Measurements from ENCODE around the gene CEACAM19.
"Not testable (repeated sequence)": the region's sequence is repeated elsewhere in the genome, so short reads cannot be mapped to it uniquely, and the experiment has no call there.

Gene CEACAM19

DNA sequence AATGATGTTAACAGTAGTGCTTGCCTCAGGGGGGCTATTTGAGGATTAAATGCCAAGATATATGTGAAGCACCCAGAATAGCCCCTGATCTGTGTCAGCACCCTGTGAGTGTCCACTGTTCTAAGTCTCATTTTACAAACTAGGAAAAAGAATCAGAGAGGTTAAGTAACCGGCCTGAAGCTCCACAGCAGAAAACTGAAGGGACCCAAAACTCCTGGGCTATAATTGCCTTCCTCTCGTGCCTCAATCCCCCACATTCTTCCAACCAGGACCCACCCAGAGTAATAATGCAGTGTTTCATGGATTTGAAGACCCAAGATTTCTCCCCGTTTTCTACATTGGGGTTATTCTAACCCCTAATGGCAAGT lies 25.2 kb upstream of the CEACAM19 start:
- no peak for DNase-seq

DNA sequence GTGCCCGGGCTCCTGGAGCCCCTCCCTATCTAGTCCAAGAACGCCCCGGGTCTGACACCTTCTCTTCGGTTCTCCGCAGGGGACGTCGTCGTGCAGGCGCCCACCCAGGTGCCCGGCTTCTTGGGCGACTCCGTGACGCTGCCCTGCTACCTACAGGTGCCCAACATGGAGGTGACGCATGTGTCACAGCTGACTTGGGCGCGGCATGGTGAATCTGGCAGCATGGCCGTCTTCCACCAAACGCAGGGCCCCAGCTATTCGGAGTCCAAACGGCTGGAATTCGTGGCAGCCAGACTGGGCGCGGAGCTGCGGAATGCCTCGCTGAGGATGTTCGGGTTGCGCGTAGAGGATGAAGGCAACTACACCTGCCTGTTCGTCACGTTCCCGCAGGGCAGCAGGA lies 24.1 kb upstream of the CEACAM19 start:
- no peak for DNase-seq

DNA sequence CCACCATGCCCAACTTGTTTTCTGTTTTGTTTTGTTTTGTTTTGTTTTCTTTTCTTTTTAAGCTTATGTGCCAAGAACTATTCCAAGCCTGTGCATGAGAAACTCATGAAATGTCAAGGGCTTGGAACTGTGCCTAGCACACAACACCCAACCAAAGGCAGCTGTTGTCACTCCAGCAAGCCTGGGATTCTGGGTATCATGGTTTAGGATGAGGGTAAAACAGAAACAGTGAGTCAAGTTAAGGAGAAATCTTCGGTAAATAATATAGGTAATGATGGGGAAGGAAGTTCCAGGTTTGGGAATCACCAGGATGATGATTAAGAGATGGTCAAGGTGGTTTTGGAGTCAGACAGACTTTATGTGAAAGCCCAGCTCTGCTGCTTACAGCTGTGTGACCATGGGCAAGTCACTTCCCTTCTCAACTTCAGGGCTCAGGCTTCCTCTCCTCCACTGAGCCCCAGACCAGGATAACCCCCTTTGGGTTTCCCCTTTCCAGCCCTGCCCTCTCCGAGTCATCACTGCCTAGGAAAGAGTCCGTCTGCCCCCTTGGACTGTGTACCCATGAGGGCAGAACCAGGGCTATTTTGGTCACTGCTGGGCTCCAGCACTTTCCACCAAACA lies 22.5 kb upstream of the CEACAM19 start:
- no peak for DNase-seq

DNA sequence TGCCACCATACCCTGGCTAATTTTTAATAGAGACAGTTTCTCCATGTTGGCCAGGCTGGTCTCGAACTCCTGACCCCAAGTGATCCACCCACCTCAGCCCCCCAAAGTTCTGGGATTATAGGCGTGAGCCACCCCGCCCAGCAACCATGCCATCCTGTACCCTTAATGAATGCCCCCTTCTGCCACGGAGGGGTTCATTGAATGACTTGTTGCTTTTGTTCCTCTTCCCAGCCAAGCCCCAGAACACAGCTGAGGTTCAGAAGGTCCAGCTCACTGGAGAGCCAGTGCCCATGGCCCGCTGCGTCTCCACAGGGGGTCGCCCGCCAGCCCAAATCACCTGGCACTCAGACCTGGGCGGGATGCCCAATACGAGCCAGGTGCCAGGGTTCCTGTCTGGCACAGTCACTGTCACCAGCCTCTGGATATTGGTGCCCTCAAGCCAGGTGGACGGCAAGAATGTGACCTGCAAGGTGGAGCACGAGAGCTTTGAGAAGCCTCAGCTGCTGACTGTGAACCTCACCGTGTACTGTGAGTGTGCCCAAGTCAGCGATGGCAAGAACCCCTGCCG lies 21.6 kb upstream of the CEACAM19 start:
- no peak for DNase-seq

DNA sequence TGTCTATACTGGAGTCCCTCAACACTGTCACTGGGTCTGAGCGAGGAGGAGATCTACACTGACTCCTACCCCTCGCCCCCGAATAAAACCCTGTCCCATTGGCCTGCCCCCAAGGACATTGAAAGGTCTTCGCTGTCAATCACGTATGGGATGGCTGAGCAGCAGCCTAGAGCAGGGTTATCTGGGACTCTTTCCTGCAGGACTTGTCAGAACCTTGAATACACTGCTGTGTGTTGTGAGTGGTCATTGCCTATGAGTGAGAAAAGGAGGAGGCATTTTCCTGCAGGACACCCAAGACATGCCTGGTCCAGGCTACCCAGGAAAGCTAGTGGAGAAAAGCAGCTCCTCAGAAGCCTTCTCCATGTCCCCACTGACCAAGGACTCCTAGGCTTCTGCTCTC lies 17.9 kb upstream of the CEACAM19 start:
- no peak for DNase-seq

DNA sequence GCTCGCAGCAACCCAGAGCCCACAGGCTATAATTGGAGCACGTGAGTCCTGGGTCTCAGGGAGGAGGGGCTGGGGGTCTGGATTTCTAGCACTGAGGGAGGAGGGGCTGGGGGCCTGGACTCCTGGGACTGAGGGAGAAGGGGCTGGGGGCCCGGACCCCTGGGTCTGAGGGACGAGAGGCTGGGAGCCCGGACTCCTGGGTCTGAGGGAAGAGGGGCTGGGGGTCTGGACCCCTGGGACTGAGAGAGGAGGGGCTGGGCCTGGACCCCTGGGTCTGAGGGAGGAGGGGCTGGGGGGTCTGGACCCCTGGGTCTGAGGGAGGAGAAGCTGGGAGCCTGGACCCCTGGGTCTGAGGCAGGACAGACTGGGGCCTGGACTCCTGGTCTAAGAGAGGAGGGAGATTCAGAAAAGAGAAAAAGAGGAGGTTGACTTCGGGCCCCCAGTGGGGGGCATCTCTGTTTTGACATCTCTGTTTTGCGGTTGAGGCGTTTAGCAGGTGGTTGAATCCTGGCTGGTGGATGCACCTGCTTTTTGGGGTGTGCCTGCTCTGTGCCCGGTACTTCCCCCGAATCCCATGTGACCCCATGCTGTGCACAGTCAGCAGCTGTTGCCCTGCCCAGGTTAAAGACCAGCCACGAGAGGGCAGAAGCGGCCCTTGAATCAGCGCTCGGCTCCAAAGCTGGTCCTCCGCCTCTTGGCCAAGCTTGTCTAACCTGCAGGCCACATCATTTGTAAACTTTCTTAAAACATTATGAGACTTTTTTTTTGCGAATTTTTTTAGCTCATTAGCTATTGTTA lies 17.1 kb upstream of the CEACAM19 start:
- DNase-seq, result peak; percentile 87

DNA sequence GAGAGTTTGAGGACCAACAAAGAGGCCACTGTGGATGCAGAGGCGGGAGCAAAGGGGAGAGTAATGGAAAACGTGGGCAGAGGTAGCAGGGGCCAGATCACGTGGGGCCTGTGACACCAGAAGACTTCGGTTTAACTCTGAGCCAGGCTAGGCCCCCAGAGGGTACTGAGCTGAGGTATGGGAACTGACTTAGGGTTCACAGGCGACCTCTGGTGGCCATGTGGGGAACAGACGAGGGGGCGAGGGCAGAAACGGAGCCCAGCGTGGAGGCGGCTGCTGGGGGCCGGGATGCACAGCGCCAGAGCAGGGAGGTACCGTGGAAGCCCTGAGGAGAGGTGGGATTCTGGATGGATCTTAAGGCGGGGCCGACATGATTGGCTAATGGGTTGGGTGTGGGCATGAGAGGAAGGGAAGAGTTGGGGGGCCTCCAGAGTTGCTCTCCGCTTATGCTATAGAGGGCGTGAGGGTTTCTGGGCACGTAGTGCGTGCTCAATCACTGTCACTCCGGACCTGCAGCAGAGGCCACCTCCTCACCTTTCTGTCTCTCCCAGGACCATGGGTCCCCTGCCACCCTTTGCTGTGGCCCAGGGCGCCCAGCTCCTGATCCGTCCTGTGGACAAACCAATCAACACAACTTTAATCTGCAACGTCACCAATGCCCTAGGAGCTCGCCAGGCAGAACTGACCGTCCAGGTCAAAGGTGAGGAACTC lies 13.9 kb upstream of the CEACAM19 start:
- DNase-seq, result peak; percentile 87

DNA sequence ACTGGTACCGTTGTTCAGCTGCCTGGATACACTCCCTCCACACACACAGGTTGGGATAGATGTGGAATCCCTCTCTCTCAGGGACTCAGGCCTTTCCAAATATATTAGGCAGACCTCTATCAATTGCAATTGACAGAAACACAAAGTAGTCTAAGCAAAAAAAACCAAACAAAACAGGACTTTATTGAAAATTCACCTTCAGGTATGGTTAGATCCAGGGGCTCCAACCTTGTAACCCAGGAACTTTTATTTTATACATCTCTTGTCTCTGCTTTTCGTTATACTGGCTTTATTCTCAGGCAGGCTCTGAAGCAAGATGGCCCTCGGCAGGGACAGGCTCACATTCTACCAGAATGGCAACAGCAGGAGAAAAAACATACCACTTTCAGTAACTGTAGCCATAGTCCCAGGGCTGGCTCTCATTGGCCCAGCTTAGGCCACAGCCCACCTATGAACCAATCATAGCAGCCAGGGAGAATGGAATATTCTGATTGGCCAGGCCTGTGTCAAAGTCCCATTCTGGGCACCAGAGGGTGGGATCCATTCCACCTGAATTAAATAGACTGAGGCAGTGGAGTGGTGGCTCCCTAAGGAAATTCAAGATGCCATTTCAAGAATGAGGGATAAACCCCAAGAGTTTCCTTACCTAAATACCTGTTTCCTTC lies 13.1 kb upstream of the CEACAM19 start:
- DNase-seq, result no peak

DNA sequence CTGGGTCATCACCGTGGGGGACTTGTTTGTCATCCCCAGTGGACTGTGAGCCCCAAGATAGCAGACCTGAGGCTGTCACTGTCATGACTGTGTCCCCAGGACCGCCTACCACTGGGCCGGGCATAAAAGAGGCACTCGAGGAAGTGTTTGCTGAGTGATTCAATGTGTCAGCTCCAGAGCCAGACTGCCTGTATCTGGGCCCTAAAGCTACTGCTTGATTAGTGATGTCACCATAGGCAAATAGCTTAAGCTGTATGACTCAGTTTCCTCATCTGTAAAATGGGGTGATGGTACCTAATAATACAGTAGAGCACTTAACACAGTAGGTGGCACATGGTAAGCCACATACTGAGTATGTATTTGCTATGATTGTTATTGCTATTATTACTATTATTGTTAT lies 11.2 kb upstream of the CEACAM19 start:
- no peak for DNase-seq

DNA sequence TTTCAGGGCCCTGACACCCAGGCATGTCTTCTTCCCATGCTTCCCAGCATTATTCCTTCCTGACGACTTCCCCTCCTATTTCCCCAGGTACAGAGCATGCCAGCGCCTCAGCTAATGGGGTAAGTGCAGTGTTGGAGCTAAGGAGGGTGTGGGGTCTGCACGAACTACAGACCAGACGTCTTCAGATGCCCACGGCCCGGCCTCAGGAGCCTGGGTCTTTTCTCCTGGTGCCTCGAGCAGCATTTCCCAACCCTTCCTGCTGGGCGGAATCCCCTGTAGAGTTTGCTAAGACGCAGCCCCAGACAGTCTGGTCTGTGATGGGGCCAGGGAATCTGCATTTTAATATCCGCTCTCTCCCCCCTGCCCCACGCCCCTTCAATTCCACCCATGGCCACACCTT lies 10.1 kb upstream of the CEACAM19 start:
- DNase-seq, result no peak

DNA sequence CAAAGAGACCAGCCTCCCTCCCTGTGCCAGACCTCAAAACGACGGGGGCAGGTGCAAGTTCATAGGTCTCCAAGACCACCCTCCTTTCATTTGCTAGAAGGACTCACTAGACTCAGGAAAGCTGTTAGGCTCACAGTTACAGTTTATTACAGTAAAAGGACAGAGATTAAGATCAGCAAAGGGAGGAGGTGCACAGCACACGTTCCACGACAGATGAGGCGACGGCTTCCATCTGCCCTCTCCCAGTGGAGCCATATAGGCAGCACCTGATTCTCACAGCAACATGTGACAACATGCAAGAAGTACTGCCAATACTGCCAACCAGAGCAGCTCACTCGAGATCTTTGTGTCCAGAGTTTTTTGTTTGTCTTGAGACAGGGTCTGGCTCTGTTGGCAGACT lies 9.4 kb upstream of the CEACAM19 start:
- DNase-seq, result no peak

DNA sequence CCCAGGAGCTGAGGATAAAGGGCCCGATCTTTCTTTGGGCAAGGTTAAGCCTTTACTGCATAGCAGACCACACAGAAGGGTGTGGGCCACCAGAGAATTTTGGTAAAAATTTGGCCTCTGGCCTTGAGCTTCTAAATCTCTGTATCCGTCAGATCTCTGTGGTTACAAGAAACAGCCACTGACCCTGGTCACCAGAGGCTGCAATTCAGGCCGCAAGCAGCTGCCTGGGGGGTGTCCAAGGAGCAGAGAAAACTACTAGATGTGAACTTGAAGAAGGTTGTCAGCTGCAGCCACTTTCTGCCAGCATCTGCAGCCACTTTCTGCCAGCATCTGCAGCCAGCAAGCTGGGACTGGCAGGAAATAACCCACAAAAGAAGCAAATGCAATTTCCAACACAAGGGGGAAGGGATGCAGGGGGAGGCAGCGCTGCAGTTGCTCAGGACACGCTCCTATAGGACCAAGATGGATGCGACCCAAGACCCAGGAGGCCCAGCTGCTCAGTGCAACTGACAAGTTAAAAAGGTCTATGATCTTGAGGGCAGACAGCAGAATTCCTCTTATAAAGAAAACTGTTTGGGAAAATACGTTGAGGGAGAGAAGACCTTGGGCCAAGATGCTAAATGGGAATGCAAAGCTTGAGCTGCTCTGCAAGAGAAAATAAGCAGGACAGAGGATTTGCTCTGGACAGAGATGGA lies 8.4 kb upstream of the CEACAM19 start:
- DNase-seq, result no peak

DNA sequence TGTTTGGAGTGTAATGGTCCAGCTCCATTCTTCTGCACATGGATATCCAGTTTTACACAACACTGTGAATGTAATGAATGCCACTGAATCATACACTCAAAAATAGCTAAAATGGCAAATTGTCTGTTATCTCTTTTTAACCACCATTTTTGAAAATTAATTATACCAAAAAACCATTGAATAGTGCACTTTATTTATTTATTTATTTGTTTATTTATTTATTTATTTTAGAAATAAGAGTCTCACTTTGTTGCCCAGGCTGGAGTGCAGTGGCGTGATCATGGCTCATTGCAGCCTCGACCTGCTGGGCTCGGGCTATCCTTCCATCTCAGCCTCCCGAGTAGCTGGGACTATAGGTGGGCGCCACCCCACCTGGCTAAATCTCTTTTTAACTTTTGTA lies 7.3 kb upstream of the CEACAM19 start:
- no peak for DNase-seq

DNA sequence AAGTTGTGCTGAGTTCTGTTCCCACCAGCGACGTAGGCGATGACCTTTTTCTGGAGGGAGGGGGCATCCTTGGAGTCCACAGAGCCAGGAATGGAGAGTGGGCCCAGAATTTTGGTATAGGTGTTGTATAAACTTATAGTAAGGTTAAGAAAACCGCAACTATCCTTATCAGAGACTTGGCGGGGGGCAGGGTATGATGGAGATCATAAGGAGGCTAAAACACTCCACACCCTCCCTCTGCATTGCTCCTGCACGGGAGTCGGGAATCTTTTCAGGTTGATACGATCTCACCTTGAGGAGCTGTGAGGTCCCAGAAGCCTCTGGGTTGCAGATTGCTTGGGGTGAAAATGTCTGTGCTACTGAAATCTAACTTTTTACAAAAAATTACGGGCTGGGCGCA lies 6.3 kb upstream of the CEACAM19 start:
- no peak for DNase-seq

DNA sequence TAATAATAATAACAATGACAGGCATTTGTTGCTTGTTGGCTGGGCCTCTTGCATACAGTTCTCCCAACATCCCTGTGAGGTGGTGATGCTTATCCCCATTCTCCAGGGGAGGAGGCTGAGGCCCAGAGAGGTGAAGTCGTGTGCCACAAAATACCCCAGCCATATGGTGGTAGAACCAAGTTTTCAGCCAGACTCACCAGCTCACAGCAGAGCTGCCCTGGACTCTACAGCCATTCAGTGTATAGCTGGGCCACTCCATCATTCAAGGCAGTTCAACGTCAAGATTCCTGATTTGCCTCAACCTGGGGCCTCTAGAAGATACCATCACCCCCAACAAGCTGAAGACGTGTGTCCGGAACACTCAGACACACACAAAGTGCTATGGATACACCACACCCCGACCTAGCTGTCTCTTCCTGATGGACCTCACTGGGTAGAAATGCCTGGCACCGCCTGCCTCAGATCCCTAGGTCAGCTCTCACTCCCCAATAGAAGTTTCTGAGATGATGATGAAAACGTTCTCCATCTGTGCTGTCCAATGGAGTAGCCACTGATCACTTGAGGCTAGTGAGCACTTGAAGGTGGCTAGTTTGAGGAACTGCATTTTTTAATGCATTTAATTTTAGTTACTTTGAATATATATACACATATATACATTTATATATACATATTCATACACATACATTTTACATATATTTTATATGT lies 4.3 kb upstream of the CEACAM19 start:
- no peak for DNase-seq

DNA sequence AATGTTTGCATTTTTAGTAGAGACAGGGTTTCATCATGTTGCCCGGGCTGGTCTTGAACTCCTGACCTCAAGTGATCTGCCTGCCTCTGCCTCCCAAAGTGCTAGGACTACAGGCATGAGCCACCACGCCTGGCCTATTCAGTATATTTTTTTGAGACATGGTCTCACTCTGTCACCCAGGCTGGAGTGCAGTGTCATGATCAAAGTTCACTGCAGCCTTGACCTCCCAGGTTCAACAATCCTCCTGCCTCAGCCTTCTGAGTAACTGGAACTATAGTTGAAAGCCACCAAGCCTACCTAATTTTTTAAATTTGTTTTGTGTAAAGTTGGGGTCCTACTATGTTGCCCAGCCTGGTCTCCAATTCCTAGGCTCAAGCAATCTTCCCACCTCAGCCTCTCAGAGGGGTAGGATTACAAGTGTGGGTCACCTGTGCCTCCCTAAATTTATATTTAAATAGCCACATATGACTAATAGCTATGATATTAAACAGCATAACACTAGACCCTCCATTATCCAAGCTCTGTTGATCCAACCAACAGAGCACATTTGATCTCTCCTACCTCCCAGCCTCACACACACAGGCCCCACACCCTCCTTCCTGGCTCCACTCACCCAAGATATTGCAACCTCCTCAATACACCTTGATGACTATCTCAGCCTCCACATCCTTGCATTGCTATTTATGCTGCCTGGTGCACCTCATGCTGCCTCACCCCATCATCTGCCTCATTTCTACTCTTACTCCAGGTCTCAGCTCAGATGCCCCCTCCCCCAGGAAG lies 2.1 kb upstream of the CEACAM19 start:
- no peak for DNase-seq

DNA sequence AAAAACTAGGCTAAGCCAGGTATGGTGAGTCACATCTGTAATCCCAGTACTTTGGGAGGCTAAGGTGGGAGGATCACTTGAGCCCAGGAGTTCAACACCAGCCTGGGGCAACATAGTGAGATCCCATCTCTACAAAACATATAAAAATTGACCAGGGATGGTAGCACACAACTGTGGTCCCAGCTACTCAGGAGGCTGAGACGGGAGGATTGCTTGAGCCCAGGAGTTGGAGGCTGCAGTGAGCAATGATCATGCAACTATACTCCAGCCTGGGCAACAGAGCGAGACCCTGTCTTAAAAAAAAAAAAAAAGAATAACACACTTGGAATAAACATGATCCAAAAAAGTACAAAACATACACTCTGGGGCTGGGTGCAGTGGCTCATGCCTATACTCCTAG lies 1.3 kb upstream of the CEACAM19 start:
- not testable (repeated sequence) for DNase-seq

DNA sequence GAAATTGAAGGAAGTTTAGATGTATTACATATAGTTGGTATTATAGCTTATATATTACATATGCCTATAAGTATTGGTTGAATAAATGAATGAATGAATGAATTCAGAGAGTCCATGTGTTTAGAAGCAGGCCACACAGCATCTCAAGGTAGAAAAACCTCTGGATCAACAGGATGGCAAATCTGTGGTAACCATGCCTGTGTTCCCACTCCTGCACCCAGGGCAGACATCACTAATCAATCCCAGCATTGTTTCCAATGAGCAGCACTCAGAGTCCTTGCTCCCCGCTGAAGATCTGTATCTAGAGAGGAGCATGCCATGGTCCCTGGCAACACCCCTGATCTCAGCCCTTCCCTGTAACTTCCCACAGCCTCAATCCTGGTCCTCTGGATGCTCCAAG lies 944 bp downstream of the CEACAM19 start:
- no peak for DNase-seq

DNA sequence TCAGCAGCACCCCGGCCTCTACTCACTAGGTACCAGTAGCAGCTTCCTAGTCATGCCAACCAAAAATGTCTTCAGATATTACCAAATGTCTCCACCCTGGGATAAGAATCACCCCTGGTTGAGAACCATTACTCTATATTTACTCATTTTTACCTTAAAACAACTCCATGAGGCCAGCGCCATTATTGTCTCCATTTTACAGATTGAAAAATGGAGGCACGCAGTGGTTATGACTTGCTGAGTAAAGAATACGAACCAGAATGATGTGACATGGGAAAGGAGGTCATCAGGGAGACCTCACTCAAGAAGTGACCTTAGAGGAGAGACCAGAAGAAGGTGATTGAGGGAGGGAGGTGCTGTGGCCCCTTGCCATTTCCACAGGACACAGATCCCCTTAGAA lies 2.2 kb downstream of the CEACAM19 start:
- no peak for DNase-seq

DNA sequence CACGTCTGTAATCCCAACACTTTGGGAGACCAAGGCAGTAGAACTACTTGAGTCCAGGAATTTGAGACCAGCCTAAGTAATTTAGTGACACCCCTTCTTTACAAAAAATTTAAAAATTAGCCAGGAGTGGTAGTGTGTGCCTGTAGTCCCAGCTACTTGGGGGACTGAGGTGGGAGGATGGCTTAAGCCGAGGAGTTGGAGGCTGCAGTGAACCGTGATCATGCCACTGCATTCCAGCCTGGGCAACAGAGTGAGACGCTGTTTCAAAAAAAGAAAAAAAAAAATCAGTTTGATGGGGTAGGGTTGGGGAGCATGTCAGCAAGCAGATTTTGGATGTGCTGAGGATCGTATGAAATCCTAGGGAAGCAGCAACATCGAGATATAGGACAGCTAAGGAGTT lies 4.2 kb downstream of the CEACAM19 start:
- DNase-seq, result no peak
